COR-L47 (cell line): Measurements from ENCODE around the gene NSD1.
"Not testable (repeated sequence)": the region's sequence is repeated elsewhere in the genome, so short reads cannot be mapped to it uniquely, and the experiment has no call there.

Experiments
- DNase-seq: peaks from one replicate; lab custom pipeline; 2025; lab: John Stamatoyannopoulos, UW

The NSD1 gene

GRCh38 chr5:177330991-177331842, 197.6 kb downstream of the NSD1 start:
- no peak for DNase-seq

- DNase-seq: no peak
These were observed 198.7 kb downstream of the NSD1 start for GRCh38 chr5:177332031-177332895.

GRCh38 chr5:177332896-177333260, 199.3 kb downstream of the NSD1 start:
- DNase-seq: no peak

- no peak for DNase-seq
These were observed 200.0 kb downstream of the NSD1 start for GRCh38 chr5:177333420-177334154.

- no peak for DNase-seq
These were observed 200.6 kb downstream of the NSD1 start for GRCh38 chr5:177334155-177334551.

- no peak for DNase-seq
These were observed 201.5 kb downstream of the NSD1 start for GRCh38 chr5:177334781-177335700.

- DNase-seq: no peak
These were observed 202.1 kb downstream of the NSD1 start for GRCh38 chr5:177335701-177336065.

GRCh38 chr5:177336112-177336511, 202.5 kb downstream of the NSD1 start:
- DNase-seq: no peak

- no peak for DNase-seq
These were observed 203.3 kb downstream of the NSD1 start for GRCh38 chr5:177336603-177337494.

- no peak for DNase-seq
These were observed 204.9 kb downstream of the NSD1 start for GRCh38 chr5:177338251-177339106.

GRCh38 chr5:177339107-177339638, 205.6 kb downstream of the NSD1 start:
- no peak for DNase-seq

GRCh38 chr5:177343000-177343399, 209.4 kb downstream of the NSD1 start:
- DNase-seq: not testable (repeated sequence)

- DNase-seq: no peak
These were observed 210.2 kb downstream of the NSD1 start for GRCh38 chr5:177343777-177344176.

- no peak for DNase-seq
These were observed 211.3 kb downstream of the NSD1 start for GRCh38 chr5:177344891-177345290.

- no peak for DNase-seq
These were observed 213.2 kb downstream of the NSD1 start for GRCh38 chr5:177346820-177347219.

GRCh38 chr5:177347699-177348098, 214.1 kb downstream of the NSD1 start:
- no peak for DNase-seq

GRCh38 chr5:177349362-177349647, 215.7 kb downstream of the NSD1 start:
- no peak for DNase-seq

GRCh38 chr5:177349762-177350161, 216.2 kb downstream of the NSD1 start:
- no peak for DNase-seq
